Activated CD8-positive, alpha-beta memory T cell treated with anti-CD3 and anti-CD28 coated beads for 4 hours (primary cell): ENCODE measurements around the gene CAMK1D.

Source experiments
- DNase-seq, 2 donors: peaks; one replicate each; pipeline ENCODE4 v3.0.0-alpha.2; 2020; ENCODE audit warnings: low read depth in 2 of 2

Gene CAMK1D

GRCh38 chr10:12499076-12499986 is 150.0 kb downstream of the CAMK1D start:
- no peak for DNase-seq

DNA sequence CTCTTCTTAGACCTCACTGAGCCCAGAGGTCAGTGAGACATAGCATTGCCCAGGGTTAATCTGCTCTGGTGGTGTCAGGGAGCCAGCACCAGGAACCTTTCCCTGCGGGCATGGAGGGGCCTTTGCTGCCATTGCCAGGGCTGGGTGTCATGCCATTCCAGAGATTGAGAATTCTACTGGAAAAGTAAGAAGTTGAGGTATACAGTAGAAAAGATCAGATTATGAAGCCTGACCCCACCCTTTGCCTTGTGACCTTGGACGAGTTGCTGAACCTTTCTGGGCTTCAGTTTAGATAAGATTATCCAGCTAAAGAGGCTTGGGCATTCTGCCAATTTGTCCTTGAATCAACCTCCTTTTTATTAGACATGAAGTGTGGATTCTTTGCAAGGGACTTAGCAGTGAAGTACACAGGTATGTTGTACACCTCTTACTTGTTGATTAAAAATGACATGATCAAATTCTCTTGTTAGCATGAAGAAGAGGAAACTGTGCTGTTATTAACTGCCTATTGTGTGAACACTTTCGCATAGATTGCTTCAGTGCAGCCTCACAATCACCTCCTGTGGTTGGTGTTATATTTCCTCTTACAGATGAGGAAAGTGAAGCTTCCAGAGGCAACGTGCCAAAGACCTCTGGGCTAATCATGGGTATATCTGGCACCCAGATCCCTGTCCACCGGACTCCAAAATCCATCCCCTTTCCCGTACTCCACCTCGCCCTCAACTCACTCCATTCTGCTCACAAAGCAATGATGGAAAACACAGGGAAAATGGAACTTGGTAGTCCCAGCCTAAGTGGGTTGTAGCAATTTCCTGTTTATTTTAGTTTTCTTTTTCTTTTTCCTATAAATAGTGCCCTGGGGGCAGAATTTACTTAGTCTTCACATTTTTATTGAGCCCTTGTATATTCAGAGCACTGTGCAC is 151.3 kb downstream of the CAMK1D start:
- no peak for DNase-seq

GRCh38 chr10:12501324-12501723 is 152.0 kb downstream of the CAMK1D start:
- DNase-seq, result no peak

- no peak for DNase-seq
These were observed 152.6 kb downstream of the CAMK1D start for GRCh38 chr10:12501841-12502525.

GRCh38 chr10:12502526-12503274 is 153.4 kb downstream of the CAMK1D start:
- no peak for DNase-seq

DNA sequence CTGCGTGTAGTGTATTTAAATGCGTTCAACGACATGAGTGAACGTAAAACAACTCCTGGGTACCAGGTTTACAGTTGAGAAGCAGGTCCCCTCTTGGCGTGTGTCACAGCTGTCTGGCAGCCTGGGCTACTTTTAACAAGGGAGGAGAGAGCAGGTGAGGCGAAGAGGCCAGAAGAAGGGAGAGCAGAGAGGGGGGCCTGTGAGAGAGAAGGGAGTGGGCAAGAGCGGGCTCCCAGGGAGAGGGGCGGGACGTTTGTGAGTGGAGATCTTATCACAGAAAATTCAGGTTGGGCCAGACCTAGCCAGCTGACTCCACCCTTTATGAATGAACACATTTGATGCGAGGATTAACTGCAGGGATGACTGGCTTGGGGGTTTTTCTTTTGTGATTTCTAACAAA is 154.0 kb downstream of the CAMK1D start:
- DNase-seq, result no peak

DNA sequence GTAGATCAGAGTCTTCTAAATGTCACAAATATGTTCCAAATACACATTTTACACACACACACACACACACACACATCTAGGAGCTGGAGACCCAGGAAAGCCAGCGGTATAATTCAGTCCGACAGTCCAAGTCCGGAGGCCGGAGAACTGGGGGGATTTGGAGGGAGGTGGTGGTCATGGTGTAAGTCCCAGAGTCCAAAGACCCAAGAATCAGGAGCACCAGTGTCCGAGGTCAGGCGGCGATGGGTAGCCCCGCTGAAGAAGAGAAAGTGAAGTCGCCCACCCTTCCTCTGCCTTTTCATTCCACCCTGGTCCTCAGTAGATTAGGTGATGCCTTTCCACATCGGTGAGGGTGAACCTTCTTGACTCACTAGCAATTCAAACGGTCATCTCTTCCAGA is 154.8 kb downstream of the CAMK1D start:
- no peak for DNase-seq

DNA sequence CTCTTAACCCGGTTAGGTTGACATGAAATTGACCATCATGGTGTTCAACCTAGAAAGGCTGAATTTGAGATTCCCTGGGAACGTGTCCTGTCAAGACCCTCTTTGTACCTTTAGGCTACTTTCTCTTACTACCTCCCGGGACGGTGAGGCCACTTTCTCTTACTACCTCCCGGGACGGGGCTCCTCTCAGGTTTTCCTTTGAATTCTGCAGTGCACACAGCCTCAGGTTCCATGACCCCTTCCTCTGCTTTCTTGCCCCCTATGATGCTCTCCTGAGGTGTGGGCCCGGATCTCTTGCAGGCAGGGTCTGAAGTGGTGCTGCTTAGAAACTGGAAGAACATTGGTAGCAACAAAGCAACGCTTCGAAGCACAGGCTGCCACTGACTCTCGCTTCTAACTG is 155.3 kb downstream of the CAMK1D start:
- DNase-seq, result no peak

DNA sequence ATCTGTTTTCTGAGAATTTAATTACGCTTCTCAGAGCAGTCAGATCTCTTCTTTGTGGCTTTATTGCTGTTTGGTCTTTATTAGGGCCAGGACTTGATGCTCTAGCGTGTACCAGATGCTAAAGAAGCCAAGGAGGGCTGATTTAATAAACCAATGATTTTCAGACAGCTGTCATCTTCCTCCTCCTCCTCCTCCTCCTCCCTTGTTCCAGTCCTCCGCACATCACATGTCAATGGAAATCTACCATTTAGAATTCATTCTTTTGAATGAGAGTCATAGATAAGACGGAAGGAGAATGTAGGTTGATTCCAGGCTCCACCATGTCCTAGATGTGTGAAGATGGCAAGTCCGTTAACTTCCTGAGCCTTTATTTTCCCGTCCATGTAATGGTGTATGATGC is 156.3 kb downstream of the CAMK1D start:
- no peak for DNase-seq

DNA sequence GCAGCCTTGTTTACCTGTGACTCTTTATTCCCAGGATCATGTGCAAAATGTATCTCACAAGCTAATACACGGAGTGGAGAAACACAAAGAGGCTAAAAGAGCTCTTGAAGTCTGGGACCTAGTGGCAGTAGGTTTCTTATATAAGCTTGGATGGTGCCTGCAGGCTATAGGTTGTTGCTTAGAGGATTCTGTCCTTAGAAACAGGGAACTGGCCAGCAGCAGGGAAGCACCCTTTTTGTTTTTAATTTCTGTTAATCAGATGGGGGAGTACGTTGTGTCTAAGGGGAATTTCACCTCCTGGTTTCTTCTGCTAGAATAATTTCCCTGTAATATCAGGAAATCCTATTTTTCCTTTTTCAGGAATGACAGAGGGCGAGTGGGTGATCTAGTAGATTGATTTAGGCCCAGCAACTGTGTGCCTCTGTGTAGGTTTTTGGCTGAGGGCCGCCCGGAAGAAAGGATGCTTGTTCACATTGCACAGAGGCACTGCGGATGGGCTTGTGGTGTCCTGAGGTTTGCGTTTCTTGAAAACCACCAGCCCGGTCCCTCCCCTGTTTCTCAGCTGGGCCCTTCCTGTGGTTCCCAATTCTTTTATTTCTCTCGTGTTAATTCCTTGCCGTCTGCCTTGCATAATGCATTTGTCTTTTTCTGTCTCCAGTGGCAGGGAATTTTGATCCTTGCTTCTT is 158.0 kb downstream of the CAMK1D start:
- no peak for DNase-seq

GRCh38 chr10:12508165-12508564 is 158.8 kb downstream of the CAMK1D start:
- no peak for DNase-seq

DNA sequence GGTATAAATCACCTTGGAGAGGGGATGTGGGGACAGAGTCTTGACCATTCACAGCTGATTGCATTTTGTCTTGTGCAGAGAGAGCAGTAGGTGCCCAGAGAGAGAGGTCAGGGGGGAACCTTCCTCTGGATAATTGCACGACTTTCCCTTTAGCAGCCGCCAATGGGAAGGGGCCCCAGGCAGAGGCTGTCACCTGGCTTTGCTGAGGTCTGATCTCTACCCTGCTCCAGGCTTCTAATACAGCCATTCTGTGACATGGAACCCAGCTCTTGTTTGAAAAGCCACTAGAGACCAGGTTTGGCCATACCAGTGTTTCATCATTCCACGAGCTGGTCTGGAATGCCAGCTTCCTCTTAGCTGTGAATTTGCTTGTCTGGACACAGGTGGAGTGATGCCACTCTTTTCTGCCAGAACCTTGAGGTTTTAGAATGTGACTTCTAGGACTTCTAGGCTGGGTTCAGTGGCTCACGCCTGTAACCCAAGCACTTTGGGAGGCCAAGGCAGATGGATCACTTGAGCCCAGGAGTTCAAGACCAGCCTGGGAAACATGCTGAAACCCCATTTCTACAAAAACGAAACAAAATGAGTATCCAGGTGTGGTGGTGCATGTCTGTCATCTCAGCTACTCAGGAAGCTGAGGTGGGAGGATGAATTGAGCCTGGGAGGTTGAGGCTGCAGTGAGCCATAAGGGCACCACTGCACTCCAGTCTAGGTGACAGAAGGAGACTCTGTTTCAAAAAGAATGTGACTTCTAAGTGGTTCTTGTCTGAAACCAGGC is 159.9 kb downstream of the CAMK1D start:
- DNase-seq, result no peak

- DNase-seq, result no peak
These were observed 160.4 kb downstream of the CAMK1D start for GRCh38 chr10:12509794-12510100.

- DNase-seq, result no peak
These were observed 161.2 kb downstream of the CAMK1D start for GRCh38 chr10:12510501-12510941.

DNA sequence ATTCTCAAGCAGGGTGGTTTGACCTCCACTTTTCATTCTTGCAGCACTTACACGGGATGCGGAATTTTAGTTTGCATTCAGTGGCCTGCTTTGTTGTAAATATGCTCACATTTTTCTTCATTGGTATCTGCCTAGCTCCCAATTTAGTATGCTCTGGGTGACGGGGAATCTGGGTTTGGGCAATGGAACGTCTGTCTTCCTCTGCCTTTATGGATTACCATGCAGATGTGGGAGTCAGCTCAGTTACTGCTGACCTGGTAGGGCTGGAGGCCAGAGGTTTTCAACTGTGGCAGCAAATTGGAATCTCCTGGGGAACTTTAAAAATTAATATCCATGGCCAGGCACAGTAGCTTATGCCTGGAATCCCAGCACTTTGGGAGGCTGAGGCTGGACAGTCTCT is 161.6 kb downstream of the CAMK1D start:
- no peak for DNase-seq

- DNase-seq, result no peak
These were observed 162.3 kb downstream of the CAMK1D start for GRCh38 chr10:12511651-12512050.

GRCh38 chr10:12512332-12513002 is 163.1 kb downstream of the CAMK1D start:
- no peak for DNase-seq

DNA sequence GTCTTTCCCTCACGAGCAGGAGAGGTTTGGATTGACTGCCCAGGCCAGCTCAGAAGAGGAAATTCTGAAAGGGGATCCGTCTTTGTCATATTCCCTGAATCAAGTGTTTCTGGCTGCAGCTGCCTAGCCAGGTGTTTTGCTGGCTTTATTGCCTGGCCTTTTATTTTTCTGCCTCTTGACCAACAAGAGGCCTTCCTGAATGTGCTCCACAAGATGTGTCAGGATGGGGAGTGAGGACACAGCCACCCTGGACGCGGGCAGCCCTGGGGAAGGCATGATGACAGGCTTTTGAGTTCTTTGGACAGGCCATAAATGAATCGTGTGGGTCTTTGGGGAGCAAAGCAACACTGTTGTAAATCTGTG is 163.6 kb downstream of the CAMK1D start:
- DNase-seq, result no peak
